Omental fat pad (tissue), 4 donors: ENCODE measurements around the gene FCF1. TPM values are rescaled to one million over a fixed set of nuclear protein-coding genes. Genes with fewer than 3 reads are reported as not detected.

Experiments
- ATAC-seq: fragments of 150-250 bp; one replicate; pipeline ENCODE4 v1.9.1; 2016; ENCODE audit warnings: mild to moderate bottlenecking, moderate library complexity; ENCODE audit not compliant: low FRiP score
- DNase-seq: peaks from one replicate; pipeline ENCODE4 v3.0.0-alpha.2; 2019; ENCODE audit warnings: low spot score
- CTCF ChIP-seq, 3 donors: fragments of 450-650 bp; IDR thresholded peaks; one replicate each; pipeline ENCODE4 v1.5.1; 2016 to 2017; ENCODE audit warnings: antibody characterized with exemption in 3 of 3, mild to moderate bottlenecking in 3 of 3, moderate library complexity in 2 of 3
- total RNA-seq, 4 donors: library from RNA; depleted of rRNA; stranded (reverse); fragments of >200 nt; gene quantifications; one replicate each; pipeline ENCODE4 v1.1.0, GENCODE V29; 2016

The FCF1 gene
- total RNA-seq, 4 donors from 2014 or later, result 21.7 to 34.2 (median 27.1) TPM

- DNase-seq, result no peak
- no peak for TF ChIP-seq CTCF (IDR thresholded peaks at IDR 0.05)
- ATAC-seq, result no peak
Observed at GRCh38 chr14:74733221-74733620, 20.3 kb downstream of the FCF1 start.

GRCh38 chr14:74735125-74735524 lies 22.2 kb downstream of the FCF1 start:
- no peak for DNase-seq
- no peak for TF ChIP-seq CTCF (IDR thresholded peaks at IDR 0.05)
- no peak for ATAC-seq

- DNase-seq (no peak), ATAC-seq (no peak)
- TF ChIP-seq CTCF (IDR thresholded peaks at IDR 0.05), result no peak
Observed at GRCh38 chr14:74737753-74738325, 24.9 kb downstream of the FCF1 start.

GRCh38 chr14:74739293-74740030 lies 26.5 kb downstream of the FCF1 start:
- ATAC-seq, result no peak
- no peak for DNase-seq
- TF ChIP-seq CTCF (IDR thresholded peaks at IDR 0.05), result no peak

- ATAC-seq (no peak), DNase-seq (no peak)
- TF ChIP-seq CTCF (IDR thresholded peaks at IDR 0.05), result no peak
Observed at GRCh38 chr14:74747237-74747636, 34.3 kb downstream of the FCF1 start.

GRCh38 chr14:74754157-74754556 lies 41.2 kb downstream of the FCF1 start:
- ATAC-seq (no peak), DNase-seq (no peak)
- TF ChIP-seq CTCF (IDR thresholded peaks at IDR 0.05), result no peak

GRCh38 chr14:74754899-74755298 lies 42.0 kb downstream of the FCF1 start:
- ATAC-seq (no peak), DNase-seq (no peak)
- no peak for TF ChIP-seq CTCF (IDR thresholded peaks at IDR 0.05)
